ENCODE measurements around the gene PEX1.
"Not testable (repeated sequence)": the region's sequence is repeated elsewhere in the genome, so short reads cannot be mapped to it uniquely, and the experiment has no call there.

- not testable (repeated sequence) for TF ChIP-seq CTCF (IDR thresholded peaks at IDR 0.05; ENCODE audit: low read depth, low read length); POLR2A (IDR thresholded peaks at IDR 0.05; ENCODE audit: extremely low read depth, insufficient read length); MAX (IDR thresholded peaks at IDR 0.05; ENCODE audit: low read depth, low read length); MYC (IDR thresholded peaks at IDR 0.05; ENCODE audit: low read depth, low read length)
These were observed 16.8 kb upstream of the PEX1 start for GRCh38 chr7:92545116-92545515.
